Activated T-cell treated with anti-CD3 and anti-CD28 coated beads, Interleukin-2, amount 50 U/mL, for 24 hours (primary cell): ENCODE results near the gene CEP78.

Experiments used
- DNase-seq: peaks from one replicate; pipeline ENCODE4 v3.0.0-alpha.2; 2020
- H3K27ac Mint-ChIP-seq: 2 replicates; pipeline ENCODE4 v1.8.0; 2020; ENCODE audit warnings: mild to moderate bottlenecking, mixed read lengths
- H3K27me3 Mint-ChIP-seq: 2 replicates; pipeline ENCODE4 v1.8.0; 2020; ENCODE audit warnings: mixed read lengths
- H3K36me3 Mint-ChIP-seq: 2 replicates; pipeline ENCODE4 v1.8.0; 2020; ENCODE audit warnings: low read depth, mixed read lengths
- H3K4me1 Mint-ChIP-seq: 2 replicates; pipeline ENCODE4 v1.8.0; 2020; ENCODE audit warnings: low read depth, mixed read lengths
- H3K4me3 Mint-ChIP-seq: 2 replicates; pipeline ENCODE4 v1.8.0; 2020; ENCODE audit warnings: mild to moderate bottlenecking, moderate library complexity, mixed read lengths
- H3K9me3 Mint-ChIP-seq: 2 replicates; pipeline ENCODE4 v1.8.0; 2020; ENCODE audit warnings: mixed read lengths

The CEP78 gene

DNA sequence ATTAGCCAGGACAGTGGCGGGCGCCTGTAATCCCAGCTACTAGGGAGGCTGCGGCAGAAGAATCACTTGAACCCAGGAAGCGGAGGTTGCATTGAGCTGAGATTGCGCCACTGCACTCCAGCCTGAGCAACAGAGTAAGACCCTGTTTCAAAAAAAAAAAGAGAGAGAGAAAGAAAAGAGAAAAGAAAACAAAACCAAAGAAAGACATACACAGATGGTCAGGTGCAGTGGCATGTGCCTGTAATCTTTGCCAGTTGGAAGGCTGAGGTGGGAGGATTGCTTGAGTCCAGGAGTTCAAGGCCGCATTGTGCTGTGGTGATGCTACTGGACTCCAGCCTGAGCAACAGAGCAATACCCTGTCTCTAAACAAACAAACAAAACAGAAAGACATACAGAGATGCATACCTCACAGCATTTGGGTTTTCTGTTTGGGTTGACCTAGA lies 51.1 kb downstream of the CEP78 start:
- no peaks in the 10 kb centered on the region for H3K27me3 Mint-ChIP-seq

DNA sequence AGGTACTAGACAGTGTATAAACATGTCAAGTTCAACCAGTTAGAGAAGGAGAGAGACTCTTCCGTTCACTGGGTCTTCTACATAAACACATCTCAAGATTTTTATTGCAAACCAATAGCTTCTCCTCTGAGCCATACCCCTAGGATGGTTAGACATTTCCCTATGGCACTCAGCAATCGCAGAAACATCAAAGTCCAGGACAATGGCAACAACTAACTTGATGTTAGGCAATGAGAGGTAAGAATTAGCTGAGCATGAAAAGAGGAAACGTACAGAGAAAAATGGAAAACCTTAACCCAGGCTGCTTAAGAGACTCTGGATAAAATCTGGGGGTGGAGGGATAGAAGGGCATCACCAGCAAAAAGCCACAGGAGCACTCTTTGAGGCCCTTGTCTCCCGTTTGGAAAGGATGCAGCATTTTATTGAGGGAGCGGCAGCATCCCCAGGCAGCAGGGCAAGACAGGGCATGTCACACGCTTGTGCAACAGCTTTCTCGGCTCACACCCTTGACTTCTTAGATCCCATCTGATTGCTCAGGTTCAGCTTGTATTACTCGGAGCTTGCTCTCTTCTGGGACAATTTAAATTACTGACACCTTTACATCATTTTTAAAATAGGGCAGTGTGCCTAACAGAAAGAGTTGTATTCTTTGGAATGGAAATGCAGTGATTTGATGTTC lies 52.5 kb downstream of the CEP78 start:
- Mint-ChIP-seq H3K9me3 (no peaks in the 10 kb centered on the region), H3K36me3 (no peaks in the 10 kb centered on the region)
- no peak for DNase-seq

More for the DNA sequence above, 51.1 kb downstream of the CEP78 start:
- Mint-ChIP-seq H3K9me3 (no peaks in the 10 kb centered on the region), H3K4me3 (no peak overlapping the region), H3K27ac (no peak overlapping the region), H3K36me3 (no peaks in the 10 kb centered on the region), H3K4me1 (no peaks in the 10 kb centered on the region)
- DNase-seq: no peak

DNA sequence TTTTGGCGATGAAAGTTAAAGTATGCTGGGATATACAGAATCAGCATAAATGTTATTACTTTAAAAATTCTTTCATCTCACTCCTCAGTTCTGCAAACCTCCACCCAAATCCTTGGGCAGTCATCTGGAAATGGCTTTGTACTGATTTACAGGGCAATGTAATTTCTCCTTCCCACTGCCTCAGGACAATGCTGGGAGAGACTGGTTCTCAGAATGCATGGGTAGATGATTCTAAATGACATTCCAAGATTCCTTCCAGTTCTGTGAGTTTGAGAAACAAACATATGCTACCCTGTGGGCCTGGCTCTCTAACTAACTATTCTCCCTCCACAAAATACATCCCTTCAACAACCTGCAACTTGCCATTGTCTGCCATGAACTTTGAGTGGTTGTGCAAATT lies 53.6 kb downstream of the CEP78 start:
- H3K36me3 Mint-ChIP-seq: no peaks in the 10 kb centered on the region
- H3K4me3 Mint-ChIP-seq: no peak overlapping the region
- no peak for DNase-seq
- H3K27ac Mint-ChIP-seq: no peak overlapping the region
- no peaks in the 10 kb centered on the region for H3K27me3 Mint-ChIP-seq
- H3K4me1 Mint-ChIP-seq: peaks cover 11% of the 10 kb centered on the region
- no peaks in the 10 kb centered on the region for H3K9me3 Mint-ChIP-seq

More for the DNA sequence above, 52.5 kb downstream of the CEP78 start:
- Mint-ChIP-seq H3K4me1 (peaks cover 9% of the 10 kb centered on the region), H3K27ac (no peak overlapping the region), H3K27me3 (no peaks in the 10 kb centered on the region), H3K4me3 (no peak overlapping the region)

DNA sequence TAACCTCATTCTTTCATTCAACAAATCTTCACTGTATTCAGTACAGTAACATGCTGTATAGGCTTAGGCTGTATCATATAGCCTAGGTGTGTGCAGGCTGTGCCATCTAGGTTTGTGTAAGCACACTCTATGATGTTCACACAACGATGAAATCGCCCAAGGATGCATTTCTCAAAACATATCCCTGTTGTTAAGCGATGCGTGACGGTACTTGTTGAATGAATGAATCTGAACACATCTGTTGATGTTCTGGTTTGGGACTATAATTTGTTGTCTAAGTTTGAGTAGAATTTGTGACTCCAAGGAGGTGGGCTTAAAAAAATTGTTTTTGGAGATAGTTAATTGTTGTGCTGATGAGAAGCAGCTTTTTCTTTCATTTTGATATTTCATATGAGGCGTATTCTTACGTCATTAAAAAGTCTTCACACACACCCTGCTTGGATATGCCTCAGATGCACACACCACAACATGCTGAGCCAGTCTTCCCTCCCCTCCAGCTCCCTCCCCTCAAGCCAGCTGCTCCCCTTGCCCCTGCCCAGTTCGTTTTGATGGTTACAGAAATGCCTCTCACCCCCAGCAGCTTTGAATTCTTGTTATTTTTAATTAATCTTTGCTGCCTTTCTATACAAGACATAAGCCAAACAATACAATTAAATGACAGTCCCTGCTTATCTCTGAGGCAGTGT lies 55.5 kb downstream of the CEP78 start:
- no peak overlapping the region for H3K4me3 Mint-ChIP-seq
- no peaks in the 10 kb centered on the region for H3K36me3 Mint-ChIP-seq
- peaks cover 20% of the 10 kb centered on the region for H3K4me1 Mint-ChIP-seq
- no peaks in the 10 kb centered on the region for H3K27me3 Mint-ChIP-seq
- H3K9me3 Mint-ChIP-seq: no peaks in the 10 kb centered on the region
- no peak for DNase-seq
- H3K27ac Mint-ChIP-seq: no peak overlapping the region

DNA sequence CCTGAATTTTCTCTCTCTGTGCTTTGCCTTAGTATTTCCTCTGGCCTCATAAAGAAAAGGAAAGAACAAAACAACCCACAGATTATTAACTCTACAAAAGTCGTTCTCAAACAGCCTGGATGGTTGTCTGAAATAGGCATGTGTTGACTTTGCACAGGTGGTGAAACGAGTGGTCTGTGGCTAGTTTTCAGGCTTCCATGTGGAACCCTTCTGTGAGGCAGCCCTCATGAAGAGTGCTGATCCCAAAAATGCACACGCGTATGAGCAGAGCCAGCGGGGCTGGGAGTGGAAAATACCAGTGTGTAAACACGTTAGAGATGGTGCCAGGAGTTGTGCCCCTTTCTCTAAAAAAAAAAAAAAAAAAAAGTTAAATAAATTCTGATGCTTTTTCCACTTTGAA lies 56.2 kb downstream of the CEP78 start:
- no peak overlapping the region for H3K4me3 Mint-ChIP-seq
- H3K4me1 Mint-ChIP-seq: peaks cover 23% of the 10 kb centered on the region
- peaks cover 3% of the 10 kb centered on the region for H3K36me3 Mint-ChIP-seq
- no peak for DNase-seq
- no peaks in the 10 kb centered on the region for H3K9me3 Mint-ChIP-seq
- H3K27ac Mint-ChIP-seq: no peak overlapping the region
- no peaks in the 10 kb centered on the region for H3K27me3 Mint-ChIP-seq

DNA sequence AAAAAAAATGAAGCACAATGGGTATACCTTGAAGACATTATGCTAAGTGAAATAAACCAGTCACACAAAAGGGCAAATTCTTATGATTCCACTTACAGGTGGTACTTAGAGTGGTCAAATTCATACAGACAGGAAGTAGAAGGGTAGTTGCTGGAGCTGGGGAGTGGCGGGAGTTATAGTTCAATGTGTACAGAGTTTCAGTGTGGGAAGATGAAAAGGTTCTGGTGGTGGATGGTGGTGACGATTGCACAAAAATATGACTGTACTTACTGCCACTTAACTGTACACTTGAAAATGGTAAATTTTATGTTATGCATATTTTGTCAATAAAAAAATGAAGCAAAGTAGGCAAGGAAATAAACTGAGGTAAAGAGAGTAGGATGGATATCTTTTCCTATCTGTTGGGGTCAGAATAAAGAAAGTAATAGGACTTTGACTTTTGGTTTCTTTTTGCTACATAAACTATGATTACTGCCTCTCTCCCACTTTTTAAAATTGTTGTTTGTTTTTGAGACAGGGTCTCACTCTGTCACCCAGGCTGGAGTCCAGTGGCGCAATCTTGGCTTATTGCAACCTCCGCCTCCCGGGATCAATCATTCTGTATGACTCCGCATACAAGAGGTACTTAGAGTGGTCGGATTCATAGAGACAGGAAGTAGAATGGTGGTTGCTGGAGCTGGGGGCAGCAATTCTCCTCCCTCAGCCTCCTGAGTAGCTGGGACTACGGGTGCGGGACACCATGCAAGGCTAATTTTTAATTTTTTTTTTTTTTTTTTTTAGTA lies 57.0 kb downstream of the CEP78 start:
- Mint-ChIP-seq H3K4me1 (peaks cover 23% of the 10 kb centered on the region), H3K27ac (peak overlapping the region; percentile 10), H3K27me3 (no peaks in the 10 kb centered on the region), H3K36me3 (peaks cover 10% of the 10 kb centered on the region), H3K9me3 (no peaks in the 10 kb centered on the region), H3K4me3 (no peak overlapping the region)
- DNase-seq: no peak

DNA sequence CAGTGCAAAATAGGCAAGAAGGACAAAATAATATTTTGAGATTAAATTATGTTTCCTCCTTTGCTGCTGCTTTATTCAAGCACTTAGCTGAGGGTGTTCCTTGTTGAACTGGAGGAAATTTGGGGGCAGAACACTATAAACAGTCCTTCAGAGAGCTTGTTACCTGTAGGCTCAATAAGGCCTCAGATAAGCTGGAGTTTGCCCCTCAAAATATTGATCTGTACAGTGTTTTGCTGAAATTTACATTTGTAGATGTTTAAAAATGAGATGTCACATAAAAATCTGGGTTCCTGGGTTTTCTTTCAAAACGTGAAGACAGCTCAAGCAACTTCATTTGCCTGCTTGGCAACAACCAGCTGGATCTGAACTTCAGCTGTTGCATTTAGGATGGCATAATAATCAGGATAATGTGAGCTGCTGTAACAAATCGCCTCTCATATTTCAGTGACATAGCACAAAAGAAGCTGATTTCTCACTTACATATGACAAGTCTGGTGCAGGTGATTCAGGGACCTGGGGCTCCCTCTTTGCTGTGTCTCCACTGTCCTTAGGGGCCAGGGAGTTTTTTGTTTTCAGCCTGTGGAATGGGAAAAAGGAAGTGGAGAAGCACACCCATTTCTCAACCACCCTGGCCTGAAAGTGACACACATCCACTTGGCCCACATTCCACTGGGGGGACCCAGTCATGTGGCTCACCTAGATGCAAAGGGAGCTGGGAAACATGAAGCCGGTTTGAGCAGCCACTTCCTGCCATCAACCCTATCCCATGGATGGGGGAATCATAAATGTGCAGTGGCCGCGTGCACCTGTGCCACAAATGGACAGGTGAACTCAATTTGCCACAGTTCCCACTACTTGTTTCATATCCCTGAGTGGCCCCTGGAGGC lies 58.7 kb downstream of the CEP78 start:
- Mint-ChIP-seq H3K4me1 (peaks cover 33% of the 10 kb centered on the region), H3K27me3 (no peaks in the 10 kb centered on the region), H3K27ac (no peak overlapping the region), H3K4me3 (no peak overlapping the region), H3K36me3 (peaks cover 23% of the 10 kb centered on the region), H3K9me3 (no peaks in the 10 kb centered on the region)
- no peak for DNase-seq

DNA sequence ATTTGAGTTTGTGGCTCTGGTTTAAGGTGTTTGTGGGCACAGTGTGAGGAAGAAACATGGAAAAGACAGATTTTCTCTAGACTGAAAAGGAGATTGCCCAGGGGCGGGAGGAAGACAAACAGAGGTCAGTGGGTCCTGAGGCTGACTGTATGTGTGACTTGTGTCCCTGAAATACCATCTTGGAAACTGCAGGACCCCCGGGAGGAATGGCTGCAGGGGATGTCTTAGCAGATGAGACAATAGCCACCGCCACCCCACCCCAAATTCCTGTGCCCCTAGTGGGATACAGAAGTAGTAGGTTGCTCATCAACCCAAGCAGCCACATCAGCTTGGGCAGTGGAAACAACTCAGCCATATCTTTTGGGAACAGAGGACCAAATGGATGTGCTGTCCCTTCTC lies 59.3 kb downstream of the CEP78 start:
- Mint-ChIP-seq H3K4me3 (no peak overlapping the region), H3K36me3 (peaks cover 29% of the 10 kb centered on the region), H3K4me1 (peaks cover 37% of the 10 kb centered on the region), H3K27ac (no peak overlapping the region), H3K27me3 (no peaks in the 10 kb centered on the region), H3K9me3 (no peaks in the 10 kb centered on the region)
- DNase-seq: no peak

DNA sequence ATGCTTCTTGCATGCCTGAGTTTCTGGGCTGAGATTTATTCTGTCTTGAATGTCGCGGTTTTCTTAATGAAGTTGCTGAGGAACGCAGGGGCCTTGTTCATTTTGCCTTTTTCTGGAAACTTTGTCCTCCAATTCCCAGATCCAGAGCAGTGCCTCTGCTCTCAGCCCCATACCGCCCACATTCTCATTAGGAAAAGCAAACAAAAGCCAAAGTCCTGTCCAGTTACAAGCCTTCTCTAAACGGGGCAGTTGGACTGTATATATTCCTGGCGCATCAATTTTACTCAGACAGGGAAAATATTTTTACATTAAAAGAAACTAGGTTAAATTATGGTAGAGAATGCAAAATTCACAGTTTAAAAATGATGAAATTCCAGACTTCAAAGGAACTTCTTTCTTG lies 59.9 kb downstream of the CEP78 start:
- Mint-ChIP-seq H3K4me1 (peaks cover 39% of the 10 kb centered on the region), H3K36me3 (peaks cover 35% of the 10 kb centered on the region), H3K9me3 (no peaks in the 10 kb centered on the region), H3K27me3 (no peaks in the 10 kb centered on the region), H3K27ac (peak overlapping the region; percentile 98), H3K4me3 (peak overlapping the region; percentile 92)
- DNase-seq: no peak

DNA sequence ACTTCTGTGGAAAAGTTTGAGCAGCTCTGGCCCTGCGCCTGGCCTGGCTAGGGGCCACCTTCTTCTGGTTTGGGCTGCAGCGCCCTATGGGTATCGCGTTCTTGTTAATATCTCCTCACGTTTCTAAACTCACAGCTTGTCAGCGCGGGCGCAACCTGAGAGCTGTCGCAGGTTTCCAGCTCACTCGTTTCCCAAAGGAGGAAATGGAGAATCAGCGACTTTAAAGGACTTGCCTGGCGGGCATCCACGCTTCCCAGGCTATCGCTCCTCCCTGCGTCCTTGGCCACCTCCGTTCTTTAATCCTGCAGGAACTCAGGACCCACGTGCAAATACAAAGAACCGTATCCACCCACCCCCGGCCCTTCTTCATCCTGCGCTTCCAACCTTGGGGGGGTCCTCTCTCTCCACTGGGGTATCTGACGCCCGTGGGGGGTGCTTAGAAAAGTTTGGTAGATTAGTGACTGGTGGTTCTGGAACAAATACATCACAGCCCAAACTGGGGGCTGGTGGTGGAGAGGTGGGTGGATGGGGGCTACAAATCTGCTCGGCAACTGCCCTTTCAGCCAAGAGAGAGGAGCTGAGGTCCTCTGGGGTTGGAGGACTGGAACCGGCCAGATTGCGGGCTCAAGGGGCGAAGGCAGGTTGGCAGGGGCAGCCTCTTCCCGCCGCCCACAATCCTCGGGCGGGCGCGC lies 60.5 kb downstream of the CEP78 start:
- H3K27ac Mint-ChIP-seq: peak overlapping the region; percentile 98
- DNase-seq: no peak
- H3K27me3 Mint-ChIP-seq: no peaks in the 10 kb centered on the region
- peaks cover 39% of the 10 kb centered on the region for H3K4me1 Mint-ChIP-seq
- H3K4me3 Mint-ChIP-seq: peak overlapping the region; percentile 92
- peaks cover 41% of the 10 kb centered on the region for H3K36me3 Mint-ChIP-seq
- no peaks in the 10 kb centered on the region for H3K9me3 Mint-ChIP-seq

DNA sequence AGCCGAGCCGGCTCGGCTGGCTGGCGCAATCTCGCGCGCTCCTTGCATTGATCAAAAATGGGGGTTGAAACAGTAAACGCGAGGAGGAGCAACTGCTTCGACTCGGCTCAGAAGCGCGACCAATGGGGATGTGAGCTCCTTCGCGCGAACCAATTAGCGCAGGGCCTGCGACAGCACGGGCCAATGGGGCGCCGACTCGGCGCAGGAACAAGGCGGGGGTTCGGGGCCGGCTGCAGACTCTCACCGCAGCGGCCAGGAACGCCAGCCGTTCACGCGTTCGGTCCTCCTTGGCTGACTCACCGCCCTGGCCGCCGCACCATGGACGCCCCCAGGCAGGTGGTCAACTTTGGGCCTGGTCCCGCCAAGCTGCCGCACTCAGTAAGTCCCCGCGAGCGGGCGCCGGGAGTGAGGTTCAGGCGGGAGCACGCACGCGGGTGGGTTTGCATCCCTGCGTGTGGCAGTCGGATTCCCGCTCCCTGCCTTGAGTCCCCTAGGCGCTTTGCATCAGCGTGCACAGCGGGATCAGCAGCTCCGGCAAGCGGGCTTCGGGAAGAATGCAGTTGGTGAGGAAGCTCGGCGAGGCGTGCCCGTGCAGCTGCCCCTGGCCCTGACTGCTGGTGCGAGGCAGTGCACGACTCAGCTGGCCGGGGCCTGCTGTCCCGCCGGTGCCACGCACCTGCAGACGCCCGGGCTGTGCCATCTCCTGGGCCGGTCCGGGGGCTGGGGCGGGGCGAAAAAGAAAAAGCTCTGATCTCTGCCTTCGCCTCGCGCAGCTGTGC lies 61.2 kb downstream of the CEP78 start, which contains the start of gene PSAT1:
PSAT1 (plus strand) TSS at position 233 of the 779 bp plus-strand sequence; CDS start at position 319, 86 bp downstream.
- peak within 1 kb of the TSS; percentile 92 for H3K4me3 Mint-ChIP-seq
- H3K4me1 Mint-ChIP-seq: peaks cover 39% of the 10 kb centered on the region
- no peaks in the 10 kb centered on the region for H3K9me3 Mint-ChIP-seq
- peak within 1 kb of the TSS; percentile 98 for H3K27ac Mint-ChIP-seq
- H3K36me3 Mint-ChIP-seq: peaks cover 48% of the 10 kb centered on the region
- peak; percentile 91 for DNase-seq
- H3K27me3 Mint-ChIP-seq: no peaks in the 10 kb centered on the region

DNA sequence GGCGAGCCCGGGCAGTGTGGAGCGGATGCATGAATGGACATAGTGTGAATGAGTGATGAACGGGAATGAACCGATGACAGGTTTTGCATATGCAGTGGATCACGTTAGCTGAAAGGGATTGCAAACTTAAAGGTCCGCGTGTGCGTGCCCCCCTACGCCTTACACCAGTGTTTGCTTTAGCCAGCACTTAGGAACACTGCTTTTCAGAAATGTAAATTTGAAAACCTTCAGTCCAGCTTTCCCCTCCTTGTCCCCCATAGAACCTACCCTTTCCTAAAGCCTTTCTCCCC lies 61.7 kb downstream of the CEP78 start:
- peak overlapping the region; percentile 92 for H3K4me3 Mint-ChIP-seq
- H3K27me3 Mint-ChIP-seq: no peaks in the 10 kb centered on the region
- no peaks in the 10 kb centered on the region for H3K9me3 Mint-ChIP-seq
- peak overlapping the region; percentile 98 for H3K27ac Mint-ChIP-seq
- no peak for DNase-seq
- peaks cover 52% of the 10 kb centered on the region for H3K36me3 Mint-ChIP-seq
- peaks cover 36% of the 10 kb centered on the region for H3K4me1 Mint-ChIP-seq

DNA sequence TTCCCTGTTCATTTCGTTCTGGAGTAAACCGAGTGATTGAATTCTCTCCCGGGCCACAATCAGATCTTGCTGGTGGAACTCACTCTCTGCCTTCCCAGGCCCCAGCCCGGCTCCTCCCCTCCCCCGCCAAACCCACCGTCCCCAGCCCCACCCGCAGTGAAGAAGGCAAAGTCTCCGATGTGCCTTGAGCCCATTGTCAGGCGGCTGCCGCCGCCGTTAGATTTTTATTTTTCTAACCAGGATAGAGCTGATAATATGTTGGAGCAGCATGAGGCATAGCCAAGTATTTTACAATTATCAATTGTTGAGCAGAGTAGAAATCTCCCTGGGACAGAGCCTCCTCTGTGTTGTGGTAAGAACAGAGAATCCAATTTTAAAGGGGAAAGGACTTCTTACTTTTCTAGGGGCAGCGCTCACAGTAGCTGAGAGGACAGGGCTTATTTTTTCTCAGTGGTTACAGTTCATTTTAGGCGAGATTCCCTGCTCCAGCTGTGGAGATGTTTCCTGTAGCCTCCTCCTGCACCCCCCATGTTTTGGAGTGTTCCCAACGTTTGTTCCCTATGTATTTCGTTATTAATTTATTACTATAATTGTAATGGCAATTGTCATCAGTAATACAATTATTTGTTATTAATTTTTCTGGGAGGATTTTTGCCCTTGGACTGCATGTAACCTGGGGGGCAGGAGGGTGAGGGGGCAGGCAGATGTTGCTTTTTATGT lies 62.3 kb downstream of the CEP78 start:
- H3K27ac Mint-ChIP-seq: peak overlapping the region; percentile 98
- H3K36me3 Mint-ChIP-seq: peaks cover 58% of the 10 kb centered on the region
- H3K27me3 Mint-ChIP-seq: no peaks in the 10 kb centered on the region
- peaks cover 31% of the 10 kb centered on the region for H3K4me1 Mint-ChIP-seq
- peak overlapping the region; percentile 92 for H3K4me3 Mint-ChIP-seq
- DNase-seq: no peak
- no peaks in the 10 kb centered on the region for H3K9me3 Mint-ChIP-seq
